ENCODE data around the gene GPC5. TPM values are rescaled to one million over a fixed set of nuclear protein-coding genes. Genes with fewer than 3 reads are reported as not detected.
"Not testable (repeated sequence)": the region's sequence is repeated elsewhere in the genome, so short reads cannot be mapped to it uniquely, and the experiment has no call there.

The GPC5 gene
- total RNA-seq, 4 donors from 2014 or later: 0.47 TPM; not detected in 3

GRCh38 chr13:91893040-91893439, 494.6 kb downstream of the GPC5 start:
- TF ChIP-seq CTCF (IDR thresholded peaks at IDR 0.05) (no peak), POLR2A (IDR thresholded peaks at IDR 0.05) (no peak), EP300 (IDR thresholded peaks at IDR 0.05) (no peak), POLR2AphosphoS5 (IDR thresholded peaks at IDR 0.05) (no peak)
- Histone ChIP-seq H3K27me3 (no peaks in the 10 kb centered on the region), H3K9me3 (peaks cover 0 to 10% (median 0%) of the 10 kb centered on the region in 3 donors), H3K36me3 (no peaks in the 10 kb centered on the region), H3K27ac (no peak overlapping the region), H3K4me1 (no peaks in the 10 kb centered on the region), H3K4me3 (no peak overlapping the region)
- ATAC-seq: no peak
- WGBS, 2 donors (ENCODE audit: low coverage in 1 of 2): 90 to 96% methylated on average over 2 of the region's 2 CpGs

- TF ChIP-seq POLR2AphosphoS5 (IDR thresholded peaks at IDR 0.05): no peak
- no peak for TF ChIP-seq EP300 (IDR thresholded peaks at IDR 0.05)
- no peak for TF ChIP-seq CTCF (IDR thresholded peaks at IDR 0.05)
- no peak for TF ChIP-seq POLR2A (IDR thresholded peaks at IDR 0.05)
- no peaks in the 10 kb centered on the region for H3K4me1 ChIP-seq
- peaks cover 0 to 10% (median 0%) of the 10 kb centered on the region in 3 donors for H3K9me3 ChIP-seq
- no peaks in the 10 kb centered on the region for H3K36me3 ChIP-seq
- H3K27ac ChIP-seq: no peak overlapping the region
- WGBS, 2 donors (ENCODE audit: low coverage in 1 of 2): 0 to 13% methylated on average over 2 of the region's 2 CpGs
- ATAC-seq: no peak
- no peak overlapping the region for H3K4me3 ChIP-seq
- no peaks in the 10 kb centered on the region for H3K27me3 ChIP-seq
Measured at GRCh38 chr13:91894316-91894715, 495.9 kb downstream of the GPC5 start.

DNA sequence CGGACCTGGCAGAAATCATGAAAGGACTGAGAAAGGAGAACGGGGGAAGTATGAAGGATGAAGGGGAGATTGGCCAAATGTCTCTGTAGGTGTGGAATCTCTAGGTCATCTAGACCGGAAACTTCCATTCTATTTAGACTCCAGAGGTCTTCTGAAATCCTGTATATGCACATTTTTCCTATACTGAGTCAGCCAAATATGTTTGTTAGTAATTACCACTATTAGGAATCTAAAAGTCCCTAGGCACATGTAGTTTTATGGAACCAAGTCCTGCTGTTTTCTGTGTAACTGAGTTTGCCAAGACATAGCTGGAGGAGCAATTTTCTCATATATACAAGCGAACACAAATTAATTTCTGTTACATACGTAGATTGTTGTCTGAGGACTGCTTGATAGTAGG, 498.1 kb downstream of the GPC5 start:
- WGBS, 2 donors (ENCODE audit: low coverage in 1 of 2): 72 to 78% methylated on average over 4 to 5 of the region's 5 CpGs
- ATAC-seq: no peak
- Histone ChIP-seq H3K36me3 (no peaks in the 10 kb centered on the region), H3K27me3 (no peaks in the 10 kb centered on the region), H3K9me3 (peaks cover 0 to 10% (median 0%) of the 10 kb centered on the region in 3 donors), H3K4me1 (no peaks in the 10 kb centered on the region), H3K4me3 (no peak overlapping the region), H3K27ac (no peak overlapping the region)
- TF ChIP-seq EP300 (IDR thresholded peaks at IDR 0.05): no peak
- no peak for TF ChIP-seq CTCF (IDR thresholded peaks at IDR 0.05)
- TF ChIP-seq POLR2AphosphoS5 (IDR thresholded peaks at IDR 0.05): no peak
- no peak for TF ChIP-seq POLR2A (IDR thresholded peaks at IDR 0.05)

- not testable (repeated sequence) for H3K36me3 ChIP-seq, ATAC-seq, H3K27ac ChIP-seq, H3K4me1 ChIP-seq, H3K4me3 ChIP-seq, H3K27me3 ChIP-seq, H3K9me3 ChIP-seq
Measured at GRCh38 chr13:91898986-91899385, 500.6 kb downstream of the GPC5 start.

DNA sequence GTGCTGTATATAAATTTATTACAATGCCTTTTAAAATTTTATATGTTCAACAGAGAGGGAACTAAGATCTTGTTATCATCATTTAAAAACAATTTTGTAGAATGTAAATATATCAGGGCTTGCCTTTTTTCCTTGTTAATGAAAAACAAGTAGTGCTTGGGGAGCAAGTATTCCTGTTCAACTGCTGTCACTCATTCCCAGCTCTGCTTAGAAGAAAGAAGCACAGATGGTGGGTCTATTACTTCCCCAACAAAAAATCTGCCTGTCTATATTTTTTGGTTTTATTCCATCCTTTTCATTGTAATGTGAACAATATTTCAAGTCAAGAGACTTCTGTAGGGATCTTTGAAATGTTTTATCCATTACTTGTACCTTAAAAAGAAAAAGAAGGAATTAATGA, 503.9 kb downstream of the GPC5 start:
- Histone ChIP-seq H3K27ac (no peak overlapping the region), H3K4me3 (no peak overlapping the region), H3K27me3 (no peaks in the 10 kb centered on the region), H3K36me3 (no peaks in the 10 kb centered on the region), H3K4me1 (no peaks in the 10 kb centered on the region), H3K9me3 (no peaks in the 10 kb centered on the region)
- TF ChIP-seq EP300 (IDR thresholded peaks at IDR 0.05) (no peak), CTCF (IDR thresholded peaks at IDR 0.05) (no peak), POLR2A (IDR thresholded peaks at IDR 0.05) (no peak), POLR2AphosphoS5 (IDR thresholded peaks at IDR 0.05) (no peak)
- ATAC-seq: no peak

GRCh38 chr13:91904005-91904404, 505.6 kb downstream of the GPC5 start:
- Histone ChIP-seq H3K4me1 (no peaks in the 10 kb centered on the region), H3K27me3 (no peaks in the 10 kb centered on the region), H3K4me3 (no peak overlapping the region), H3K9me3 (no peaks in the 10 kb centered on the region), H3K36me3 (no peaks in the 10 kb centered on the region), H3K27ac (no peak overlapping the region)
- ATAC-seq: no peak
- 0% methylated on average over 1 of the region's 1 CpG for WGBS, 2 donors (ENCODE audit: low coverage in 1 of 2)
- TF ChIP-seq POLR2AphosphoS5 (IDR thresholded peaks at IDR 0.05) (no peak), EP300 (IDR thresholded peaks at IDR 0.05) (no peak), POLR2A (IDR thresholded peaks at IDR 0.05) (no peak), CTCF (IDR thresholded peaks at IDR 0.05) (no peak)
